CD4-positive, alpha-beta T cell treated with Interleukin-6 at 100 ng/mL for 8 hours (primary cell): ENCODE measurements around the gene ANKRD11.

Source experiments
- DNase-seq: peaks from one replicate; pipeline ENCODE4 v3.0.0-alpha.2; 2020; ENCODE audit warnings: mixed read lengths, low spot score

The ANKRD11 gene

DNA sequence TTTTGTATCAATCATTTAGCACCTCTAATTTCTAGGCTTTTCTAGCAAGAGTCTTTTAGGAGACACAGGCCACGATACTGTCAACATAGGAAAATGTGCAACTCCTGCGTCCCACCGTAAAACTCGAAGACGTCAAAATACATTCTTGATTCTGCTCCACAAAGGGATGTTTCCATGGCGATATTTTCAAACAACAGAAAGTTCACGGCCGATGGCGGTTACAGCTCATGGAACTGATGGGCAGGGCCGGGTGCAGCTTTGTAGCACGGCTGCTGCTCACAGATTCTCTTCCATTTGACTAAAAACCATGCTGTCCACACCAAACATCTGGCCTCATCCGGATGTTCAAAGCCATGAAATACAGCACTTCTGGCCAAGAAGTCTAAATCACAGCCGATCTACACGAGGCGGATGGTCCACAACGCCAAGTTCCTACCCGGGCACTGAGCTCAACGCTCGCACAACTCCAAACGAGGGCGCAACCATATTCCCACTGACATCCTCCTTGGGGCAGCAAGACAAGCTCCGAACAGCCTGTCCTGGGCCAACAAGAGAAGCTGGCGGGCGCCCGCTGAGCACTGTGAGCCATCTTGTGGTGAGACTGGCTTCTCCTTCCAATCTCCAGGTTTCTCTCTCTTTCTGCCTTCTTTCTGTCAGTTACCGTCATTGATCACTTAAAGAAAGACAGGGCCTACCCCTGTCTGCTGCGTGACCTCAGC, 193.0 kb downstream of the ANKRD11 start:
- no peak for DNase-seq

- no peak for DNase-seq
These were observed 194.4 kb downstream of the ANKRD11 start for GRCh38 chr16:89295915-89296314.

DNA sequence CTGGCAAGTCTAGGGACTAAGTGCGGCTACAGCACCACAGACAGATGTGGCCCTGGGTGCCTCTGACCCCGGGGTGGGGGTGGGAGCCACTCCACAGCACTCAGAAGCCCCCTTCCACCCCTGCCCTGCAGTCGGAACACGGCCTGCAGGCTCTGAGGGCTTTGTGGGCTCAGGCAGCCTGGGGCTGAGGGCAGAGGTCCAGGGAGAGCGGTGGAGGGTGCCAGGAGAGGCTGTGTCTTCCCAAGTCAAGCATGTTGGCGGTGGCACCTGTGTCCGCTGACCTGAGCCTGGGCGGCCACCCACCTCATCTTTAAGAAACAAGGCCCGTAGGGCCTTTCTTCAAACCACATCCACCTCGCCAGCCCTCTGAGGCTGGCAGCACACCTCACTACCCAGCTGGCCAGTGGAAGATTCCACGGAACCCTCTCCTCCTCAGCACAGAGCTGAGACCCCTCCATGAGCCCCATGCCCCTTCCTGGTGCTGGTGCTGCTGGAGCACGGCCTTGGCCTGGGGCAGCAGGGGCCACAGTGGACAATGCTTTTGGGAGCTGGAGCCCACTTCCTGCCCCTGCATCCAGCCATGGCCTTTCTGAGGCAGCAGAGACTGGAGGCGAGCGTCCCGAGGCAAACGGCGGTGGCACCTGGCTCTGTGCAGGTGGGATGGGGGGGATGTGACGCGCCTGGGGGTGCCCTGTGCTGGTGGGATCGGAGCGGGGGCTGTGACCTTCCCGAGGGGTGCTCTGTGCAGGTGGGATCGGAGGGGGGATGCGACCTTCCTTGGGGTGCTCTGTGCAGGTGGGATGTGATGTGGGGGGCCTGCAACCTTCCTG, 195.1 kb downstream of the ANKRD11 start:
- DNase-seq = no peak

GRCh38 chr16:89294486-89294885, 195.9 kb downstream of the ANKRD11 start:
- DNase-seq = no peak

- no peak for DNase-seq
These were observed 196.9 kb downstream of the ANKRD11 start for GRCh38 chr16:89293276-89294143.

DNA sequence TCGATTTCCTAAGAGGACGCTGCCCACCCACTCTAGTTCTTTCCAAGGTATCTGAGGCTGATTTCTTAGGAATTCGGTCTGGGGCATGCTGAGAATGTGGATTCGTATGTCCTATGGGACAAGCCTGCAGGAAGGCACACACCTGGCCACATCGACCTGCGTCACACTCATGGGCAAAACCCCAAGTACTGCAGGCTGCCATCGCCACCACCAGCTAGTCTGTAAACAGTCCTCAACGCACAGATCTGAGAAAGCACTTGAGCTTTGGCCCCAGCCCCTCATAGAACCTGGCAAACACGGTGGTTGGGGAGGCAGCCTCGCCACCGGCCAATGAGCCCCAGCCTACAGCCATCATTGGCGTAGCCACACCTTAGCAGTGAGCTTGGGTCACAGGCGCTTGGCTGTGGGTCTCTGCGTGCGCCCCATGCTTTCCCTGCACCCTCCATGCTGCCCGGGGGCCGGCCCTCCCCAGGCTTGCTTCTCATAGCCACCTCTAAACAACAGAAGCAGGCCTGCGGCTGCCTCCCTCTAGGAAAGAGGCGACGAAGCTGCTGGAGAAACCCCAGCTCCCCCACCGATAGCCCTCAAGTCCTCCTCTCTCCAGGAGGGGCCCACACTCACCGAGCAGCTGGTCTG, 197.8 kb downstream of the ANKRD11 start:
- DNase-seq = no peak

GRCh38 chr16:89291776-89292175, 198.6 kb downstream of the ANKRD11 start:
- DNase-seq = no peak

- no peak for DNase-seq
These were observed 199.0 kb downstream of the ANKRD11 start for GRCh38 chr16:89291363-89291762.

DNA sequence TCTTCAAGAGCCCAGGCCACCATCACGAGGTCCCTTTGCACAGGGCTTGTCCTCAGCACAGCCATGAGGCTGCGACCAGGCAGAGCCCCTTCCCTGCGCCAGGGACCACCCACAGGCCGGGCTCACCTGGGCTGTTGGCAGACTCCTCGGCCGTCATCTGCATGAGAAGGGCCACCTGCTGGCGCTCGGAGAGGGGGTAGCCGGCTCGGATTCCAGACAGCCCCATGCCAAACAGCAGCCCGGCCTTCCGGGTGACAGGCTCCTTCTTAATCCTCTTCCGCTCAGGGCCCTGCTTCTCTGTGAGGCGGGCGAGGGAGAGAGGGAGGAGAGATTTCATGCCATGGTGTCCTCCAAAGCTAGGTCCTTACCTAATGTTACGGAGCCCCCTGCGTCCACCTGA, 199.5 kb downstream of the ANKRD11 start:
- no peak for DNase-seq

DNA sequence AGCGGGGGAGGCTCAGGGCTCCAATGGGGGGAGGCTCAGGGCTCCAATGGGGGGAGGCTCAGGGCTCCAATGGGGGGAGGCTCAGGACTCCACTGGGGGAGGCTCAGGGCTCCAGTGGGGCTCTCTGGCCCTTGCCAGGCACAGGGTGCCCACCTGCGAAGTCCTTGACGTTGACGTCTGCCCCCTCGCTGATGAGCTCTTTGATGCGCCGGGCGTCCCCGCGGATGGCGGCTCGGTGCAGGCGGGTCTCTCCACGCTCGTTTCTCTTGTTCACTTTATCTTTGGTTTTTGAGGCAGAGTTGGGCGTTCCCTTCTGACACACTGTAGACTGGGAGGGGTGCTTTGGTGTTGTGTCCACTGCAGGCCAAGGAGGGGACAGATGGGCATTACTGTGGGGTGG, 199.9 kb downstream of the ANKRD11 start:
- no peak for DNase-seq

DNA sequence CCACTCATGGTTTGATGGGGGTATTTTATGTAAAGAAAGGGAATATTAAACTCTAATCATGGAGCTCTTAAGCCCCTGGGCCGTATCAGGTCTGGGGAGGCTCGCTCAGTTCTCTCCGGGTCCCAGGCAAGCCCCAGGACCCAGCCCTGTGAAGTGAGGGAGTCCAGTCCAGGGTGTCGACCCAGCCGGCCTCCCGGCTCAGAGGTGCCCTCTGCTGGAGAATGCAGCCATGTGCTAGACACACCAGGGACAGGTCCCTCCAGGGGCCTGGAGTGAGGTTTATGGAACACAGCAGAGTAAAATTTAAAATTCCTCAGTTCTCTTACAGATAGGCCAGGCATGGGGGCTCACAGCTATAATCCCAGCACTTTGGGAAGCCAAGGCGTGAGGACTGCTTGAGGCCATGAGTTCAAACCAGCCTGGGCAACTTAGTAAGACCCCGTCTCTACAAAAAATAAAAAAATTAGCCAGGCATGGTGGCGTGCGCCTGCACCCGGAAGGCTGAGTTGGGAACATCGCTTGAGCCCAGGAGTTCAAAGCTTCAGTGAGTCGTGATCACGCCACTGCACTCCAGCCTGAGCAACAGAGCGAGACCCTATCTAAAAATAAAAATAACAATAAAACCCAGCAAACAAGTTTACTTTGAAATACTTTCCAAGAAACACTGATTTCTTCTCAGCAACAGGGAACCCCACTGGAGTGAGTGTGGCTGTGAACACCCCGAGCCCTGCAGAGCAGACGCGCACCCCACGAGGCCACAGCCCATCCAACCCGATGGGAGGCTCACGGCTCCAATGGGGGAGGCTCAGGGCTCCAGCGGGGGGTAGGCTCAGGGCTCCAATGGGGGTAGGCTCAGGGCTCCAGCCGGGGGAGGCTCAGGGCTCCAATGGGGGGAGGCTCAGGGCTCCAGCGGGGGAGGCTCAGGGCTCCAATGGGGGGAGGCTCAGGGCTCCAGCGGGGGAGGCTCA, 200.6 kb downstream of the ANKRD11 start:
- DNase-seq = peak; percentile 65

- DNase-seq = no peak
These were observed 201.4 kb downstream of the ANKRD11 start for GRCh38 chr16:89288966-89289365.

- no peak for DNase-seq
These were observed 201.8 kb downstream of the ANKRD11 start for GRCh38 chr16:89288577-89288844.

GRCh38 chr16:89287777-89288576, 202.4 kb downstream of the ANKRD11 start:
- DNase-seq = no peak

DNA sequence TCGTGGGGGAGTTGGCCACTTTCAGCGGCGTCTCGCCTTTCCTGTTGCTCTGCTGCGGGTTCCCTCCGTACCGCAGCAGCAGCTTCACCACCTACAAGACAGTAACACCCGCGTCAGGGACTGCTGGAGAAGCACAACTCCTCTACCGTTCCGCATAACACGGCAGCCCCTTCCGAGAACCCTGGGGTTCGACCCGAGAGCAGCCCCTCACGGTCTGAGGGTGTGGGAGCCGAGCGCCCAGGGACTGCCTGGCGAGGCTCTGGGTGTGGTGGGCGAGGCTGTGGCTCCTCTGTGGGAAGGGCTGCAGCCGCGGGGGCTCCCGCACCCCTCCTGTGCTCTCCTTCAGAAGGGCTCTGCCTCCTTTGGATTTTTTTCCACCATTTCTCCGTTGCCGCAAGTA, 204.3 kb downstream of the ANKRD11 start:
- DNase-seq = no peak

- DNase-seq = no peak
These were observed 205.0 kb downstream of the ANKRD11 start for GRCh38 chr16:89285381-89285780.

- no peak for DNase-seq
These were observed 206.9 kb downstream of the ANKRD11 start for GRCh38 chr16:89283449-89283848.

DNA sequence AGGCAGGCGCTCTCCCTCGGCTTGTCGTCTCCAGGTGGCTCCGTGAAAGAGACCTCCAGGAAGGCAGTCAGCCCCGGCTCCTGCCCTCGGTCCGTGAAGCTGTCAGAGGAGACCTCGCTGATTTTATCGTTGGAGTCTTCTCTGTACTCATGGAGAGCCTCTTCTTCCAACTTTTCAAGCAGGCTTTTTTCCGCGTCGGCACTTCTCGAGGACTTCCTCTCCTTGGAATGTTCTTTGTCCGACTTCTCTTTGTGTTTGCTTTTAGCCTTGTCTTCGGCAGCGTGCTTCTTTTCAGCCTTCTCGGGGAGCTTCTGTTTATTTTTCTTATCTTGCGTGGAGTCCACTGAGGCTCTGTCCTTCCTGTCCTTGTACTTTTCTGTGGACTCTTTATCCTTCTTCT, 207.8 kb downstream of the ANKRD11 start:
- no peak for DNase-seq

- DNase-seq = no peak
These were observed 208.5 kb downstream of the ANKRD11 start for GRCh38 chr16:89281829-89282228.

- no peak for DNase-seq
These were observed 209.2 kb downstream of the ANKRD11 start for GRCh38 chr16:89281189-89281577.
